A549 (cell line): ENCODE measurements around the gene RIMS3. TPM values are rescaled to one million over a fixed set of nuclear protein-coding genes. Genes with fewer than 3 reads are reported as not detected.

Experiments
- ATAC-seq, 2 experiments: fragments of 200-7000 bp in 1 of 2; fragments of >200 bp in 1 of 2; cut with Nextera tagmentation in 1 of 2; cut with Tn5 transposase in 1 of 2; 3 replicates each; pipeline versions ENCODE4 v1.8.0 to v1.9.1; 2018 to 2020; ENCODE audit warnings: mild to moderate bottlenecking in 1 of 2, moderate library complexity in 1 of 2
- CTCF ChIA-PET: fragments of 300-600 bp; sonication (Branson Sonifier 250); formaldehyde crosslinking; extraction: SDS; loops from one replicate; lab custom pipeline; 2021; ENCODE audit warnings: antibody characterized with exemption, inconsistent platforms; lab: Yijun Ruan, JAX
- POLR2A ChIA-PET: fragments of 350-600 bp; formaldehyde crosslinking; extraction: SDS; loops from one replicate; lab custom pipeline; 2021; ENCODE audit warnings: antibody characterized with exemption, inconsistent platforms; lab: Yijun Ruan, JAX
- DNase-seq, 2 experiments: peaks; one replicate each; pipeline versions ENCODE4 v3.0.0 to v3.0.0-alpha.2; 2011 to 2016; ENCODE audit warnings: low read depth in 1 of 2, low spot score in 1 of 2
- FAIRE-seq: peaks from 2 replicates; lab custom pipeline; 2011; peaks lifted over from hg19 to GRCh38; lab: Jason Lieb, UNC
- H3K27ac ChIP-seq, 2 experiments: fragments of >200 bp; sonication (Bioruptor Twin); formaldehyde crosslinking; 3 replicates each; pipeline ENCODE4 v1.5.1; 2016 to 2017
- H3K4me1 ChIP-seq: fragments of >200 bp; sonication (Bioruptor Twin); formaldehyde crosslinking; 3 replicates; pipeline ENCODE4 v1.6.1; 2016
- H3K4me2 ChIP-seq: fragments of >200 bp; sonication (Bioruptor Twin); formaldehyde crosslinking; 3 replicates; pipeline ENCODE4 v1.6.1; 2016
- H3K4me3 ChIP-seq: fragments of >200 bp; sonication (Bioruptor Twin); formaldehyde crosslinking; 3 replicates; pipeline ENCODE4 v1.5.1; 2016
- H3K9me3 ChIP-seq: fragments of >200 bp; sonication (Bioruptor Twin); formaldehyde crosslinking; 3 replicates; pipeline ENCODE4 v1.6.1; 2016
- BHLHE40 ChIP-seq: IDR thresholded peaks from 2 replicates; pipeline ENCODE4 v1.6.1; 2012; ENCODE audit warnings: low read depth, low read length, inconsistent platforms
- CBX8 ChIP-seq: fragments of 200-600 bp; sonication (generic); IDR thresholded peaks from 2 replicates; pipeline ENCODE4 v1.6.1; 2016
- CEBPB ChIP-seq, 2 experiments: fragments of >200 bp in 1 of 2; sonication (Bioruptor Twin) in 1 of 2; formaldehyde crosslinking in 1 of 2; IDR thresholded peaks; 2 replicates each; pipeline ENCODE4 v1.6.1; 2012 to 2016
- EHF ChIP-seq: fragments of 250-450 bp; sonication (Bioruptor Pico); IDR thresholded peaks from 2 replicates; pipeline ENCODE4 v1.5.0; 2020; ENCODE audit warnings: mild to moderate bottlenecking
- EP300 ChIP-seq, 2 experiments: fragments of >200 bp; sonication (Bioruptor Twin); formaldehyde crosslinking; IDR thresholded peaks; 2 replicates in 1 of 2; 3 replicates in 1 of 2; pipeline ENCODE4 v1.6.1; 2016 to 2017
- FOSB ChIP-seq: fragments of 250-450 bp; sonication (Bioruptor Pico); IDR thresholded peaks from 2 replicates; pipeline ENCODE4 v1.5.0; 2020; ENCODE audit warnings: mild to moderate bottlenecking, moderate library complexity
- HDAC2 ChIP-seq: fragments of 200-600 bp; sonication (generic); IDR thresholded peaks from 2 replicates; pipeline ENCODE4 v1.6.1; 2016
- HEYL ChIP-seq: fragments of 250-450 bp; sonication (Bioruptor Pico); IDR thresholded peaks from 2 replicates; pipeline ENCODE4 v1.8.0; 2021; ENCODE audit warnings: mild to moderate bottlenecking, moderate library complexity
- HOXB13 ChIP-seq: fragments of 250-450 bp; sonication (Bioruptor Pico); IDR thresholded peaks from 2 replicates; pipeline ENCODE4 v1.5.0; 2020; ENCODE audit warnings: low read depth, mild to moderate bottlenecking, moderate library complexity
- JUN ChIP-seq, 2 experiments: fragments of >200 bp; sonication (Bioruptor Twin); formaldehyde crosslinking; IDR thresholded peaks; 2 replicates in 1 of 2; 3 replicates in 1 of 2; pipeline ENCODE4 v1.6.1; 2016 to 2017
- KDM5A ChIP-seq: fragments of 200-600 bp; sonication (generic); IDR thresholded peaks from 2 replicates; pipeline ENCODE4 v1.6.1; 2016; ENCODE audit warnings: antibody characterized with exemption, mild to moderate bottlenecking
- MAX ChIP-seq: IDR thresholded peaks from 2 replicates; pipeline ENCODE4 v1.6.1; 2012
- MYC ChIP-seq: IDR thresholded peaks from 2 replicates; pipeline ENCODE4 v1.6.1; 2012; ENCODE audit warnings: mild to moderate bottlenecking, inconsistent platforms, low read length, improper control_type of control experiment, borderline replicate concordance
- NFE2L2 ChIP-seq: fragments of 150-350 bp; conservative IDR thresholded peaks from 2 replicates; pipeline ENCODE4 v1.6.1; 2014; ENCODE audit warnings: low read length
- NPAS2 ChIP-seq: fragments of 250-450 bp; sonication (Bioruptor Pico); IDR thresholded peaks from 2 replicates; pipeline ENCODE4 v1.8.0; 2022; ENCODE audit warnings: mild to moderate bottlenecking, moderate library complexity, borderline replicate concordance
- RAD21 ChIP-seq, 2 experiments: fragments of >200 bp in 1 of 2; sonication (Bioruptor Twin) in 1 of 2; formaldehyde crosslinking in 1 of 2; IDR thresholded peaks in 1 of 2; conservative IDR thresholded peaks in 1 of 2; 2 replicates in 1 of 2; 3 replicates in 1 of 2; pipeline ENCODE4 v1.6.1; 2012 to 2018; ENCODE audit warnings: inconsistent platforms in 1 of 2
- RARB ChIP-seq: fragments of 250-450 bp; sonication (Bioruptor Pico); IDR thresholded peaks from 2 replicates; pipeline ENCODE4 v1.8.0; 2021; ENCODE audit warnings: mild to moderate bottlenecking, moderate library complexity
- RFX5 ChIP-seq: fragments of 450-650 bp; IDR thresholded peaks from 2 replicates; pipeline ENCODE4 v1.7.1; 2014; ENCODE audit warnings: antibody characterized with exemption, mild to moderate bottlenecking, moderate library complexity
- SMC3 ChIP-seq: fragments of >200 bp; sonication (Bioruptor Twin); formaldehyde crosslinking; IDR thresholded peaks from 3 replicates; pipeline ENCODE4 v1.6.1; 2018; ENCODE audit warnings: inconsistent platforms
- ZFP36 ChIP-seq: fragments of 450-650 bp; IDR thresholded peaks from 2 replicates; pipeline ENCODE4 v1.6.1; 2014; ENCODE audit warnings: borderline replicate concordance; ENCODE audit not compliant: partially characterized antibody
- ZNF302 ChIP-seq: fragments of 250-450 bp; sonication (Bioruptor Pico); IDR thresholded peaks from 2 replicates; pipeline ENCODE4 v1.9.0; 2021; ENCODE audit warnings: inconsistent platforms, mild to moderate bottlenecking, moderate library complexity
- WGBS: methylation state at CpG from one replicate; pipeline ENCODE4 v1.1.6; 2017; ENCODE audit errors: missing lambda C conversion rate; 5-methylcytosine and 5-hydroxymethylcytosine counted together
- polyA plus RNA-seq, 4 experiments: library from polyadenylated mRNA; depleted of rRNA in 3 of 4; stranded (reverse); fragments of >200 nt; fragmentation: RNase III in 1 of 4; extraction: RNeasy Plus Mini Kit Qiagen cat#74134 plus additional on column Dnase treatment in 1 of 4; gene quantifications; 2 replicates in 3 of 4; 3 replicates in 1 of 4; pipeline ENCODE4 v1.2.3, GENCODE V29; 2011 to 2017
- TF ChIP-seq, protein P1 (sequence below): fragments of >200 bp; sonication (Bioruptor Twin); formaldehyde crosslinking; IDR thresholded peaks from 3 replicates; pipeline ENCODE4 v1.5.1; 2016
- TF ChIP-seq, protein P2 (sequence below): fragments of 250-450 bp; sonication (Bioruptor Pico); IDR thresholded peaks from 2 replicates; pipeline ENCODE4 v1.5.0; 2020; ENCODE audit warnings: low read depth, mild to moderate bottlenecking, moderate library complexity
- TF ChIP-seq, protein P3 (sequence below): IDR thresholded peaks from 2 replicates; pipeline ENCODE4 v1.6.1; 2012; ENCODE audit warnings: low read depth, borderline replicate concordance

Gene RIMS3
- polyA plus RNA-seq, 2 of the 4 experiments (the other 2 are of a cell fraction), result 1.5 to 1.9 TPM

GRCh38 chr1:40668769-40669525 is 3.5 kb upstream of the RIMS3 start:
- H3K4me1 ChIP-seq, result peaks cover 5% of the 10 kb centered on the region; the same call in 2 of the 3 replicates
- POLR2A ChIA-PET, result interaction anchor here (0.5 to 0.7 kb wide), 2 partner anchors 41 to 135 kb away, joined by 3 to 8 read pairs; no protein-coding TSS in a partner anchor

DNA sequence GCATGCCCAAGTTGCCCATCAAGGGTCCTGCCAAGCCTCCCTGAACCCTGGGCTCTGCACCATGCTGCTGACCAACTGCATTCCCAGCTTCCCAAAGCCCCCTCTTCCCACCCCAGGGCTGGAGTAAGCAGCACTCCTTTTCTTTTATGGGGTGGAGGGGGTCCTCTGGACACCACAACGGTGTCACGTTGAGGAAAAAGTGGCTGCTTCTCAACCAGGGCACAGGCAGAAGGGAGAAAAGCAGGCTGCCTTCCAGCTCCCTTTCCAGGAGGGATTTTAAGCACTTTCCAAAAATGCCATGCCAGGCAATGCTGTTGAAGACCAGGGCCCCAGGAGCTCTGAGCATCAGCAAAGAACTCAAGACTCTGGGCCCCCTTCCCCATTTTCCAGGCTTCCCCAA is 691 bp downstream of the RIMS3 start:
- peak overlapping the region; percentile 83 to 87; a peak in 4 of 6 replicates for H3K27ac ChIP-seq
- no peak for TF ChIP-seq RFX5
- no peak for TF ChIP-seq ZNF302 (CRISPR knock-in tag)
- TF ChIP-seq MAX, result no peak
- TF ChIP-seq HEYL (CRISPR knock-in tag), result no peak
- TF ChIP-seq HDAC2, result no peak
- no peak for TF ChIP-seq EP300 (IDR thresholded peaks at IDR 0.05)
- no peak for TF ChIP-seq RARB (CRISPR knock-in tag)
- TF ChIP-seq, protein P1, sequence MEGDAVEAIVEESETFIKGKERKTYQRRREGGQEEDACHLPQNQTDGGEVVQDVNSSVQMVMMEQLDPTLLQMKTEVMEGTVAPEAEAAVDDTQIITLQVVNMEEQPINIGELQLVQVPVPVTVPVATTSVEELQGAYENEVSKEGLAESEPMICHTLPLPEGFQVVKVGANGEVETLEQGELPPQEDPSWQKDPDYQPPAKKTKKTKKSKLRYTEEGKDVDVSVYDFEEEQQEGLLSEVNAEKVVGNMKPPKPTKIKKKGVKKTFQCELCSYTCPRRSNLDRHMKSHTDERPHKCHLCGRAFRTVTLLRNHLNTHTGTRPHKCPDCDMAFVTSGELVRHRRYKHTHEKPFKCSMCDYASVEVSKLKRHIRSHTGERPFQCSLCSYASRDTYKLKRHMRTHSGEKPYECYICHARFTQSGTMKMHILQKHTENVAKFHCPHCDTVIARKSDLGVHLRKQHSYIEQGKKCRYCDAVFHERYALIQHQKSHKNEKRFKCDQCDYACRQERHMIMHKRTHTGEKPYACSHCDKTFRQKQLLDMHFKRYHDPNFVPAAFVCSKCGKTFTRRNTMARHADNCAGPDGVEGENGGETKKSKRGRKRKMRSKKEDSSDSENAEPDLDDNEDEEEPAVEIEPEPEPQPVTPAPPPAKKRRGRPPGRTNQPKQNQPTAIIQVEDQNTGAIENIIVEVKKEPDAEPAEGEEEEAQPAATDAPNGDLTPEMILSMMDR, result no peak
- TF ChIP-seq NFE2L2, result no peak
- TF ChIP-seq, protein P2, sequence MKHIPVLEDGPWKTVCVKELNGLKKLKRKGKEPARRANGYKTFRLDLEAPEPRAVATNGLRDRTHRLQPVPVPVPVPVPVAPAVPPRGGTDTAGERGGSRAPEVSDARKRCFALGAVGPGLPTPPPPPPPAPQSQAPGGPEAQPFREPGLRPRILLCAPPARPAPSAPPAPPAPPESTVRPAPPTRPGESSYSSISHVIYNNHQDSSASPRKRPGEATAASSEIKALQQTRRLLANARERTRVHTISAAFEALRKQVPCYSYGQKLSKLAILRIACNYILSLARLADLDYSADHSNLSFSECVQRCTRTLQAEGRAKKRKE (CRISPR knock-in tag), result no peak
- TF ChIP-seq HOXB13 (CRISPR knock-in tag), result no peak
- TF ChIP-seq, protein P3, sequence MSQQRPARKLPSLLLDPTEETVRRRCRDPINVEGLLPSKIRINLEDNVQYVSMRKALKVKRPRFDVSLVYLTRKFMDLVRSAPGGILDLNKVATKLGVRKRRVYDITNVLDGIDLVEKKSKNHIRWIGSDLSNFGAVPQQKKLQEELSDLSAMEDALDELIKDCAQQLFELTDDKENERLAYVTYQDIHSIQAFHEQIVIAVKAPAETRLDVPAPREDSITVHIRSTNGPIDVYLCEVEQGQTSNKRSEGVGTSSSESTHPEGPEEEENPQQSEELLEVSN, result no peak
- no peak for TF ChIP-seq FOSB (CRISPR knock-in tag)
- no peak for TF ChIP-seq MYC
- TF ChIP-seq CEBPB (IDR thresholded peaks at IDR 0.05), result no peak
- TF ChIP-seq ZFP36, result no peak
- peak overlapping the region; percentile 89 for H3K4me3 ChIP-seq
- peak overlapping the region; percentile 65 for H3K4me2 ChIP-seq
- POLR2A ChIA-PET, result interaction anchor here (1.0 kb wide), 1 partner anchor 26 kb away, joined by 4 read pairs; the partner anchor contains the start of gene NFYC
- ATAC-seq (no peak), FAIRE-seq (no peak), DNase-seq (no peak)
- H3K9me3 ChIP-seq, result no peaks in the 10 kb centered on the region
- 84% methylated on average over 2 of the region's 2 CpGs for WGBS
- peaks cover 12% of the 10 kb centered on the region for H3K4me1 ChIP-seq
- CTCF ChIA-PET, result interaction anchor here (0.6 to 1.6 kb wide), 5 partner anchors 14 to 52 kb away, joined by 3 to 7 read pairs (median 3); no protein-coding TSS in a partner anchor

More at GRCh38 chr1:40668769-40669525, 3.5 kb upstream of the RIMS3 start:
- Histone ChIP-seq H3K4me3 (peak overlapping the region; percentile 32; the same call in 1 of the 3 replicates), H3K27ac (peak overlapping the region in 1 of 2 experiments; percentile 62; a peak in 1 of 6 replicates), H3K9me3 (no peaks in the 10 kb centered on the region), H3K4me2 (peak overlapping the region; percentile 89)
- ATAC-seq, result peak; percentile 54 to 78; a peak in 3 of 6 replicates
- 14% methylated on average over 16 of the region's 21 CpGs for WGBS
- TF ChIP-seq NPAS2 (CRISPR knock-in tag), result no peak
- TF ChIP-seq, protein P1, result peak; percentile 57
- TF ChIP-seq CBX8, result no peak
- TF ChIP-seq RAD21 (conservative IDR thresholded peaks at IDR 0.05 in 1 of 2, IDR thresholded peaks at IDR 0.05 in 1 of 2), result peak; percentile 47 to 50
- no peak for TF ChIP-seq KDM5A
- peak; percentile 60 for TF ChIP-seq SMC3
- no peak for TF ChIP-seq JUN (IDR thresholded peaks at IDR 0.05)
- TF ChIP-seq BHLHE40, result no peak
- no peak for TF ChIP-seq EHF (CRISPR knock-in tag)
- no peak for TF ChIP-seq CEBPB (IDR thresholded peaks at IDR 0.05)
- no peak for FAIRE-seq
- peak; percentile 60 to 65 for DNase-seq
- CTCF ChIA-PET, result interaction anchor here (0.6 to 1.9 kb wide), 25 partner anchors 9 to 280 kb away, joined by 3 to 10 read pairs (median 4); partner anchors contain the start of gene NFYC
